Activated gamma-delta T cell treated with Interleukin-2 at 50 U/mL for 16 hours (primary cell): Measurements from ENCODE around the gene CLIC6.
"Not testable (repeated sequence)": the region's sequence is repeated elsewhere in the genome, so short reads cannot be mapped to it uniquely, and the experiment has no call there.

Experiments
- DNase-seq: peaks from one replicate; pipeline ENCODE4 v3.0.0-alpha.2; 2020

Gene CLIC6

GRCh38 chr21:34693192-34693810 is 24.5 kb downstream of the CLIC6 start:
- peak; percentile 48 for DNase-seq

- no peak for DNase-seq
Measured at GRCh38 chr21:34695434-34695833, 26.6 kb downstream of the CLIC6 start.

- DNase-seq, result no peak
Measured at GRCh38 chr21:34696121-34696520, 27.3 kb downstream of the CLIC6 start.

GRCh38 chr21:34697826-34698225 is 29.0 kb downstream of the CLIC6 start:
- no peak for DNase-seq

GRCh38 chr21:34698270-34699015 is 29.6 kb downstream of the CLIC6 start:
- no peak for DNase-seq

GRCh38 chr21:34700605-34701004 is 31.8 kb downstream of the CLIC6 start:
- DNase-seq, result no peak

- DNase-seq, result no peak
Measured at GRCh38 chr21:34701726-34702125, 32.9 kb downstream of the CLIC6 start.

- DNase-seq, result no peak
Measured at GRCh38 chr21:34702341-34703170, 33.8 kb downstream of the CLIC6 start.

- no peak for DNase-seq
Measured at GRCh38 chr21:34703571-34703970, 34.8 kb downstream of the CLIC6 start.

GRCh38 chr21:34704119-34704518 is 35.3 kb downstream of the CLIC6 start:
- DNase-seq, result no peak

- no peak for DNase-seq
Measured at GRCh38 chr21:34705011-34705410, 36.2 kb downstream of the CLIC6 start.

GRCh38 chr21:34706337-34706736 is 37.5 kb downstream of the CLIC6 start:
- DNase-seq, result no peak

- peak; percentile 11 for DNase-seq
Measured at GRCh38 chr21:34707876-34708325, 39.1 kb downstream of the CLIC6 start.

GRCh38 chr21:34713621-34714020 is 44.8 kb downstream of the CLIC6 start:
- DNase-seq, result no peak

- no peak for DNase-seq
Measured at GRCh38 chr21:34715518-34715917, 46.7 kb downstream of the CLIC6 start.

- DNase-seq, result no peak
Measured at GRCh38 chr21:34715985-34716596, 47.3 kb downstream of the CLIC6 start.

- DNase-seq, result not testable (repeated sequence)
Measured at GRCh38 chr21:34718529-34718928, 49.7 kb downstream of the CLIC6 start.

- peak; percentile 15 for DNase-seq
Measured at GRCh38 chr21:34722684-34723300, 54.0 kb downstream of the CLIC6 start.

- DNase-seq, result no peak
Measured at GRCh38 chr21:34724131-34724856, 55.5 kb downstream of the CLIC6 start.

- DNase-seq, result no peak
Measured at GRCh38 chr21:34724857-34725195, 56.0 kb downstream of the CLIC6 start.

GRCh38 chr21:34726627-34727337 is 58.0 kb downstream of the CLIC6 start:
- DNase-seq, result no peak
